Ishikawa (cell line): ENCODE data around the gene POLN.

Source experiments
- CEBPB ChIP-seq: IDR thresholded peaks from 2 replicates; pipeline ENCODE4 v1.6.1; 2012
- CREB1 ChIP-seq: IDR thresholded peaks from 2 replicates; pipeline ENCODE4 v1.6.1; 2012; ENCODE audit warnings: low read depth
- EGR1 ChIP-seq: IDR thresholded peaks from 2 replicates; pipeline ENCODE4 v1.6.1; 2012
- FOXM1 ChIP-seq: IDR thresholded peaks from 2 replicates; pipeline ENCODE4 v1.6.1; 2012; ENCODE audit warnings: low read depth, borderline replicate concordance
- RAD21 ChIP-seq: IDR thresholded peaks from 2 replicates; pipeline ENCODE4 v1.6.1; 2012; ENCODE audit warnings: low read depth
- TAF1 ChIP-seq: IDR thresholded peaks from 2 replicates; pipeline ENCODE4 v1.6.1; 2012; ENCODE audit warnings: low read depth, mild to moderate bottlenecking
- TEAD4 ChIP-seq: IDR thresholded peaks from 2 replicates; pipeline ENCODE4 v1.6.1; 2012
- YY1 ChIP-seq: IDR thresholded peaks from 2 replicates; pipeline ENCODE4 v1.6.1; 2012; ENCODE audit warnings: low read depth
- ZBTB7A ChIP-seq: IDR thresholded peaks from 2 replicates; pipeline ENCODE4 v1.6.1; 2012; ENCODE audit warnings: low read depth
- TF ChIP-seq, protein P1 (sequence below): IDR thresholded peaks from 2 replicates; pipeline ENCODE4 v1.6.1; 2012; ENCODE audit warnings: low read depth, mild to moderate bottlenecking

- no peak for TF ChIP-seq CEBPB
- no peak for TF ChIP-seq RAD21
- TF ChIP-seq FOXM1 = no peak
- no peak for TF ChIP-seq EGR1
- TF ChIP-seq CREB1 = no peak
- TF ChIP-seq, protein P1, sequence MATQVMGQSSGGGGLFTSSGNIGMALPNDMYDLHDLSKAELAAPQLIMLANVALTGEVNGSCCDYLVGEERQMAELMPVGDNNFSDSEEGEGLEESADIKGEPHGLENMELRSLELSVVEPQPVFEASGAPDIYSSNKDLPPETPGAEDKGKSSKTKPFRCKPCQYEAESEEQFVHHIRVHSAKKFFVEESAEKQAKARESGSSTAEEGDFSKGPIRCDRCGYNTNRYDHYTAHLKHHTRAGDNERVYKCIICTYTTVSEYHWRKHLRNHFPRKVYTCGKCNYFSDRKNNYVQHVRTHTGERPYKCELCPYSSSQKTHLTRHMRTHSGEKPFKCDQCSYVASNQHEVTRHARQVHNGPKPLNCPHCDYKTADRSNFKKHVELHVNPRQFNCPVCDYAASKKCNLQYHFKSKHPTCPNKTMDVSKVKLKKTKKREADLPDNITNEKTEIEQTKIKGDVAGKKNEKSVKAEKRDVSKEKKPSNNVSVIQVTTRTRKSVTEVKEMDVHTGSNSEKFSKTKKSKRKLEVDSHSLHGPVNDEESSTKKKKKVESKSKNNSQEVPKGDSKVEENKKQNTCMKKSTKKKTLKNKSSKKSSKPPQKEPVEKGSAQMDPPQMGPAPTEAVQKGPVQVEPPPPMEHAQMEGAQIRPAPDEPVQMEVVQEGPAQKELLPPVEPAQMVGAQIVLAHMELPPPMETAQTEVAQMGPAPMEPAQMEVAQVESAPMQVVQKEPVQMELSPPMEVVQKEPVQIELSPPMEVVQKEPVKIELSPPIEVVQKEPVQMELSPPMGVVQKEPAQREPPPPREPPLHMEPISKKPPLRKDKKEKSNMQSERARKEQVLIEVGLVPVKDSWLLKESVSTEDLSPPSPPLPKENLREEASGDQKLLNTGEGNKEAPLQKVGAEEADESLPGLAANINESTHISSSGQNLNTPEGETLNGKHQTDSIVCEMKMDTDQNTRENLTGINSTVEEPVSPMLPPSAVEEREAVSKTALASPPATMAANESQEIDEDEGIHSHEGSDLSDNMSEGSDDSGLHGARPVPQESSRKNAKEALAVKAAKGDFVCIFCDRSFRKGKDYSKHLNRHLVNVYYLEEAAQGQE = no peak
- TF ChIP-seq TAF1 = no peak
- TF ChIP-seq ZBTB7A = no peak; the same call in 1 of the 2 replicates
- no peak for TF ChIP-seq TEAD4
- no peak for TF ChIP-seq YY1
These were observed 172.6 kb downstream of the POLN start for GRCh38 chr4:2069161-2069971.
